Activated naive CD4-positive, alpha-beta T cell treated with anti-CD3 and anti-CD28 coated beads, Interleukin-2, amount 50 U/mL, for 72 hours (primary cell): ENCODE measurements around the gene TMCC1. TPM values are rescaled to one million over a fixed set of nuclear protein-coding genes. Genes with fewer than 3 reads are reported as not detected.
A peak's percentile ranks its signal among the peaks of the same experiment; 100 is the strongest.
"Not testable (repeated sequence)": the region's sequence is repeated elsewhere in the genome, so short reads cannot be mapped to it uniquely, and the experiment has no call there.

ENCODE experiments used
- ATAC-seq, 2 donors: fragments of 150-1000 bp; cut with Tn5 transposase; 2 replicates each; pipeline ENCODE4 v1.10.0; 2021; ENCODE audit warnings: mild to moderate bottlenecking in 2 of 2, moderate library complexity in 2 of 2
- DNase-seq, 2 donors: peaks; one replicate each; pipeline ENCODE4 v3.0.0; 2021 to 2022; ENCODE audit warnings: low spot score in 2 of 2
- H3K27ac Mint-ChIP-seq, 2 donors: one replicate each; pipeline ENCODE4 v1.8.0; 2022; ENCODE audit warnings: mild to moderate bottlenecking in 2 of 2, mixed read lengths in 2 of 2
- H3K36me3 Mint-ChIP-seq, 2 donors: one replicate each; pipeline ENCODE4 v1.8.0; 2022; ENCODE audit warnings: mixed read lengths in 2 of 2
- H3K9me3 Mint-ChIP-seq, 2 donors: one replicate each; pipeline ENCODE4 v1.8.0; 2022; ENCODE audit warnings: mixed read lengths in 2 of 2
- total RNA-seq, 2 donors: library from RNA; stranded (reverse); gene quantifications; one replicate each; pipeline ENCODE4 v1.2.3, GENCODE V29; 2022

The TMCC1 gene
- total RNA-seq, 2 donors from 2014 or later = 13.4 to 13.6 TPM

DNA sequence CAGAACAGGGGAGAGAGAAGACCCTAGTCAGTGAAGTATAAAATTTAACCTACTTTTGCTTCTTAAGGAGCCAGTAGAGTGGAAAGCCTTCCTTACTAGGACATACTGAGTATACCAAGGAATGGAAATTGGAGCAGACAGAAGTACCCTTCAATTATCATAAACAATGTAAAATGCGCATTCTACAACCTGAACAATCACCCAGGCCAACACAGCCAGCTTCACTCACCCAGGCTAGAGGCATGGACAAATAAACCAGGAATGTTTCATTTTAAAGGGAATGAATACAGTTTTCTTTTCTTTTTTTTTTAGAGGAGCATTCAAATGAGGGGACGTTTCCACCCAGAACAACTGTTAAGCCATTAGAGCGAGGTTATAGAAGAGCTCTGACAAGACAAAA is 245.1 kb downstream of the TMCC1 start:
- Mint-ChIP-seq H3K36me3 (no peaks in the 10 kb centered on the region), H3K27ac (no peak overlapping the region), H3K9me3 (no peaks in the 10 kb centered on the region)
- ATAC-seq (no peak), DNase-seq (no peak)

DNA sequence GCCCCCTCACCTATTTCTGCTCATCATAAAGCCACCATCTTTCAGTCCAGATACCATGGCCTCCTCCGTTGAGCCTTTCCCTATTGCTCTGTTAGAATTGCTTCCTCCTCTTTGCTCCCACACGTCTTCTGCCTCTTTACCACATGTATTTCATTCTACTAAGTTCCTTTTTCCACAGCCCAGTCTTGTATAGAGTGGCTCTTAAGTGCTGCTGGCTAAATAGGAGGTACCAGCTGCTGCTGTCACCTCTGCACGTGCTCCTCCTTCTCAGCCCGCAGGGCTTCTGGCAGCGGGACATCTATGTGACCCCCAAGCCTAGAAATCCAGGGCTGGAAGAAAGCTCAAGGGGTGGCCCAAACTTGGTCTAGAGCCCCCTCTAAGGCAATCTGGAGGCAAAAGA is 248.2 kb downstream of the TMCC1 start:
- Mint-ChIP-seq H3K27ac (no peak overlapping the region), H3K9me3 (no peaks in the 10 kb centered on the region), H3K36me3 (no peaks in the 10 kb centered on the region)
- ATAC-seq (no peak), DNase-seq (no peak)

DNA sequence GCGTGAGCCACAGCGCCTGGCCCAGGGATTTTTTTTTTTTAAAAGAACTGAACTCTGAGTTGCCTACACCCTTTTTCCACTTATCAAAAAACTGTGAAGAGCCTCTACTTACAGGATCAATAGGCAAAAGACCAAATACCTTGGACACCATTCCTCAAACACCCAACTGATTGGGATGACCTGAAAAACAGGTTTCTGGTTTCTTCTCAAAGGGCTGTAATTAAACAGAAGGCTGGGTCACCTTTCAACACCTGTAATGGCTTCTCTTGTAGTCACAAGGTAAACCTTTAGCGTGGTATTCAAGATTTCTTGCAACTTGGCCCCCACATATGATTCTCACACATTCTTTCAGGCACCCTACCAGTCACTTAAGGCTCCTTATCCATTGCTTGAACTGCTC is 248.7 kb downstream of the TMCC1 start:
- ATAC-seq (no peak), DNase-seq (no peak)
- no peak overlapping the region for H3K27ac Mint-ChIP-seq
- no peaks in the 10 kb centered on the region for H3K36me3 Mint-ChIP-seq
- no peaks in the 10 kb centered on the region for H3K9me3 Mint-ChIP-seq

DNA sequence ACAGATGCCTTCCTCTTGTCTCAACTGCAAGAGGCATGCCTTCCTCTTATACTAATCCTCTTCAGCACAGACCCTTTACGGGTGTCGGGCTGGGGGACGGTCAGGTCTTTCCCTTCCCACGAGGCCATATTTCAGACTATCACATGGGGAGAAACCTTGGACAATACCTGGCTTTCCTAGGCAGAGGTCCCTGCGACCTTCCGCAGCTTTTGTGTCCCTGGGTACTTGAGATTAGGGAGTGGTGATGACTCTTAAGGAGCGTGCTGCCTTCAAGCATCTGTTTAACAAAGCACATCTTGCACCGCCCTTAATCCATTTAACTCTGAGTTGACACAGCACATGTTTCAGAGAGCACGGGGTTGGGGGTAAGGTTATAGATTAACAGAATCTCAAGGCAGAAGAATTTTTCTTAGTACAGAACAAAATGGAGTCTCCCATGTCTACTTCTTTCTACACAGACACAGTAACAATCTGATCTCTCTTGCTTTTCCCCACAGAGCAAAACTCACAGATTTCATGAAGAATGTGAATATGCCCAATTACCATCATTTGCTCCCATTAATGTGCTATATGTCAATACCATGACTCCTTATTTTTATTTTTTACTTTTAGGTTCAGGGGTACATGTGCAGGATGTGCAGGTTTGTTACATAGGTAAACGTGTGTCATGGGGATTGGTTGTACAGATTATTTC is 251.8 kb downstream of the TMCC1 start:
- not testable (repeated sequence) for H3K36me3 Mint-ChIP-seq, DNase-seq, H3K27ac Mint-ChIP-seq, ATAC-seq, H3K9me3 Mint-ChIP-seq

DNA sequence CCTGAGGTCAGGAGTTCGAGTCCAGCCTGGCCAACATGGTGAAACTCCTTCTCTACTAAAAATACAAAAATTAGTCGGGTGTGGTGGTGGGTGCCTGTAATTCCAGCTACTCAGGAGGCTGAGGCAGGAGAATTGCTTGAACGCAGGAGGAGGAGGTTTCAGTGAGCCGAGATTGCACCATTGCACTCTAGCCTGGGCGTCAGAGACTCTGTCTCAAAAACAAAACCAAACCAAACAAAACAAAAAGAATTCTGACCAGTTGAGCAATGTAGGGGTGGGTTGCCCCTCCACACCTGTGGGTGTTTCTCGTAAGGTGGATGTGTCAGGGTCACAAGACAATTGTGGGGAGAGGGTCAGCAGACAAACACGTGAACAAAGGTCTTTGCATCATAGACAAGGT is 252.5 kb downstream of the TMCC1 start:
- H3K36me3 Mint-ChIP-seq, ATAC-seq, H3K27ac Mint-ChIP-seq, H3K9me3 Mint-ChIP-seq, DNase-seq: not testable (repeated sequence)

DNA sequence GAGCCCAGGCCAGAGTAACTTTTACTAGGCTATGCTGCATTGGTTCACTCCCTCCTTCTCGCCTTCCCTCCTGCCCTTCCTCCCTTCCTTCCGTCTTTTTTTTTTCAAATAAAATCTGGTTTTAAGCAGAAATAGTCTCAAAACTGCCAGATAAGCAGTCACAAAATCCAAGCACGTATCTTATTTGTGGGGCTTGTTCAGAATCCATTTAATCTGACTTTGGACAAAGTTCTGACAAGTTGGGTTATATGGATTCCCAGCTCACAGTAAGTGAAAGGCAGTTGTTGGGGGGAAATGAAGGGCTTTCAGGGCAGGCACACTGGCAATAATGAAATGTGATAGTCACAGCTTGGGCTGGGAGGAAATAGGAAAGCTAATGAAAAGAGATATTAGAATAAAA is 255.0 kb downstream of the TMCC1 start:
- Mint-ChIP-seq H3K27ac (no peak overlapping the region), H3K9me3 (no peaks in the 10 kb centered on the region), H3K36me3 (no peaks in the 10 kb centered on the region)
- ATAC-seq (no peak), DNase-seq (no peak)

DNA sequence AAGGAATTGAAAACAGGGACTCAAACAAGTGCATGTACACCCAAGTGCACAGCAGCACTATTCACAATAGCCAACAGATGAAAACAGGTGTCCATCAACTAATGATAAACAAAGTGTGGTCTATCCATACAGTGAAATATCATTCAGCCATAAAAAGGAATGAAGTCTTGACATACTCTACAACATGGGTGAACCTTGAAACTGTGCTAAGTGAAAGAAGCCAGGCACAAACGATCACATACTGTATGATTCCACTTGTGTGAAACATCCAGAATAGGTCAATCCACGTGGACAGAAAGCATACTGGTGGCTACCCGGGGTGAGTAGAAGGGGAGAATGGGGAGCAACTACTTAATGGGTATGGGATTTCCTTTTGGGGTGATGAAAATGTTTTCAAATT is 257.4 kb downstream of the TMCC1 start:
- H3K36me3 Mint-ChIP-seq = no peaks in the 10 kb centered on the region
- H3K27ac Mint-ChIP-seq = no peak overlapping the region
- ATAC-seq (no peak), DNase-seq (no peak)
- no peaks in the 10 kb centered on the region for H3K9me3 Mint-ChIP-seq

DNA sequence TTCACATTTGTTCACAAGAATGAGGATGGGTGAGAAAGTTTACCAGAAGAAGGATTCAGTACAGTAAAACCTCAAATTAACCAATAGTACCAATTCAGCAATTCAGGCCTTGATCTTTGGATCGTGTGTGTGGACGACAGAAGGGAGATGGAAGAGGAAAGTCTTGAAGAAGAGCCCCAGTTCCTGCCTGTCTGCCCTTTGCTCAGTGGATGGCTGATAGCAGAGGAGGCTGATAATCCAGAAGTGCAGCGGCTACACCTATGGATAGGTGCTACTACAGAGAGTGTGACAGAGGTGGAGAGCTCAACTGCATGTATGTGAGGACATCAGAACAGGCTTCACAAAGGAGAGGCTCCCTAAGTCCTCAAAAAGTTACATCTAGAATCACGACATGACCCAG is 257.9 kb downstream of the TMCC1 start:
- DNase-seq (no peak), ATAC-seq (no peak)
- Mint-ChIP-seq H3K9me3 (no peaks in the 10 kb centered on the region), H3K36me3 (no peaks in the 10 kb centered on the region), H3K27ac (no peak overlapping the region)

DNA sequence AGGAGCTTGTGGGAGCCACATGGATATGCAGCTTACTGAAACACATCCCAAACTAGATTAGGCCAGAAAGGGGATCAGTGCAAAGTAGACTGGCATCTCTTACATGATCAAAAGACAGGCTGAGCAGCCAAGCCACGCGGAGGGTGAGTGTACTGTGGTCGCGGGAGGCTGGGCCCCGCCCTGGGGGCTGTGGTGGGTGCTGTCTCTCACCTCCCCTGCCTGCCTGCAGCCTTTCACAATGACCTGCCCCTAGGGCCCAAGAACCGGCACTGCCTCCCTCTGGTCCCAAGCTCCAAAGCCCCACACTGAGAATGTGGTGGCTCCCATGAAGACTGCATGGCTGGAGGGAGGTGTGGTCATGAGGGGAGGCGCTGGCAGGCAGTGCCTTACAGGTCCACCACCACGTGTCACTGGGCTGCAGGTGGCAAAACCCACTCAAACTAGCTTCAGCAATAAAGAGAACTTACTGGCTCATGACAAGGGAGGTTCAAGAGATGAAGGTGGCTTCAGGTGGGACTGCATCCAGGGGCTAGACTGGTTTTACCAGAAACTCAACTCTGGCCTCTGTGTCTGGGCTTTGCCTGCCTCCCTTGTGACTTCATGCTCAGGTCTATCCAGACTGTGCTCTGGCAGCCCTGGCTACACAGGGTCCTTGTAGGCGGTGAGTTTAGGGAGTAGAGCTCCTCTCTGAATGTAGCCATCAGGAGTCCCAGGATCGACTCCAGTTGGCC is 259.6 kb downstream of the TMCC1 start:
- H3K36me3 Mint-ChIP-seq = no peaks in the 10 kb centered on the region
- ATAC-seq (no peak), DNase-seq (no peak)
- no peak overlapping the region for H3K27ac Mint-ChIP-seq
- no peaks in the 10 kb centered on the region for H3K9me3 Mint-ChIP-seq

DNA sequence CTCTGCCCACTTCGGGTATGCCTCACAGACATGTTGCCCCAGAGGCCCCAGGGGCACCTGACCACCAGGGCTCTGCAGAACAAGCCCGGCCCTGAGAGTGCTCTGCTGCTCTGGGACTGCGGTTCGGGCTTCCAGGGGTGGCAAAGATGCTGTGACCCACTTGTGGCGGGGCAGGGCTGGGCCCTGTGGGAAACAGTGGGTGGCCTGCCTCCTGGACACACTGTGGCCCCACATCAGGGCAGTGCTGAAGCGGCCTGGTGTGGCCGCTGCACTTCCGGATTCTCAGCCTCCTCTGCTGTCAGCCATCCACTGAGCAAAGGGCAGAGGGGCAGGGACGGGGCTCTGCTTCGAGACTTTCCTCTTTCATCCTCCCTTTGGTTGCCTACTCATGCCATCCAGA is 260.5 kb downstream of the TMCC1 start:
- ATAC-seq (no peak), DNase-seq (no peak)
- Mint-ChIP-seq H3K36me3 (no peaks in the 10 kb centered on the region), H3K27ac (no peak overlapping the region), H3K9me3 (no peaks in the 10 kb centered on the region)

DNA sequence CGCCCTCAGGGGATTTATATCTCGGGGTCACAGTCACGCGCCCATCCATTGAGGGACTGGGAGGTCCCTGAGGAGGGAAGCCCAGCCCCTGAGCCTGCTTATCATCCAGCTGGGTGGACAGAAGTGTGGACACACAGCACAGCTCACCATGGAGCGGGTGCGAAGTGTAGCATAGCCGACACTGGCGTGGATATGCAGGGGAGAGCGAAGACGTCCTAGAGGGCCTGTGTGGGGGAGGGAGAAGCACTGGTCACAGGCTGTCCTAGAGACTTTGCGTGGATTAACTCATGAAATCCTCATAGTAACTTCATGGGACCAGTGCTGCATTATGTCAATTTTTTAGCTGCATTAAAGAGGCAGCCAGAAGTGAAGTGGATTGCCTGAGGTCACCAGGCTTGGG is 261.0 kb downstream of the TMCC1 start:
- Mint-ChIP-seq H3K9me3 (no peaks in the 10 kb centered on the region), H3K27ac (no peak overlapping the region), H3K36me3 (no peaks in the 10 kb centered on the region)
- ATAC-seq (no peak), DNase-seq (no peak)

DNA sequence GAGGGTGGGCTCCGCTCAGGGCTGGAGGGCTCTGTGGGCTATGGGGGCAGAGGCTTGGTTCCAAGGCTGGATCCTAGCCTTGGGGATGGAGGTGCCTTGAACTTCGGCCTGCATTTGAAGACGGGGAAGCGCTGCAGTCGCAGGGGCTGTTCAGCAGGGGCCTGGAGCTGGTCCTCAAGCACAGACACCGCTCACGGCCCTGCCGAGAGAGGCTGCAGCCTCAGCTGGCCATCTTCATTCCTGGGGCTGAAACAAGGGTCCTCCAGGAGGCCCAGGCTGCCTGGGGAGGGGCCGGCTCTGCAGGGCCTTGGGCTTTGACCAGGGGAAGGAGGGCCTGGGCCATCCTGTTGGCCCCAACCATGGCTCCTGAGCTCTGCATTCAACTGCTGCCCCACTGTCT is 261.5 kb downstream of the TMCC1 start:
- Mint-ChIP-seq H3K27ac (no peak overlapping the region), H3K36me3 (no peaks in the 10 kb centered on the region), H3K9me3 (no peaks in the 10 kb centered on the region)
- no peak for DNase-seq
- ATAC-seq = no peak

DNA sequence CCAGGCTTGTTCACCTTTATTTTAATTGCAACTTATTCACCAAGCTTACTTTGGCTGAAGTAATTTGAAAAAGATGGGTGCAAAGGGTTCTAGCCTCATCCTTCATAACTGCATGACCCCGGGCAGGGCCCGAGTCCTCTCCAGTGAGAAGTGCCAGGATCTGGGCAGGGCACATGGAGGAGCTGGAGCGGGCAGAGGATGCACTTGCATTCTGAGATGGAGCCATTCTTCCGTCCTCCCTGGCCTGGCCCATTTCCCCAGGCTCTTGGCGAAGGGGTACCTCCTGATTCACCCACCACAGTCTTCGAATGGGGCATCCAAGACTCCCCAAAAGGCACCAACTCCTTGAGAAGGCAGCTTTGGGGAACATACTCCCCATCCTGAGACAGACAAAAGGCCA is 264.5 kb downstream of the TMCC1 start:
- Mint-ChIP-seq H3K27ac (no peak overlapping the region), H3K9me3 (no peaks in the 10 kb centered on the region), H3K36me3 (no peaks in the 10 kb centered on the region)
- ATAC-seq = no peak
- DNase-seq = no peak

DNA sequence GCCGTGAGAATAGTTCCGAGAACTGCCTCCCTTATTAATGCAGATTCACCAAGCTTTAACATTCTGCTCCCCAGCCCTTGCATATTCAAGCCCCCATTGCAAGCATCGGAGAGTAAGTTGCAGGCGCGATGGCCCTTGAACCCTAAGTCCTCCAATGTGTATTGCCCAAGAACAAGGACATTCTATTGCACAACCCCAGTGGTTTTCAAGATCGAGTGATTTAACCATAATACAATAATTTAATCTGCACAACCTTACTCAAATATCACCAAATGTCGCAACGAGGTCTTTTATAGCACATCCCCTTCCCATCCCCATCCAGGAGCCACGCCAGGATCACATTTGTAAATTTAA is 265.4 kb downstream of the TMCC1 start:
- ATAC-seq = no peak
- Mint-ChIP-seq H3K27ac (peak overlapping the region in 1 of 2 donors; percentile 71), H3K9me3 (no peaks in the 10 kb centered on the region), H3K36me3 (no peaks in the 10 kb centered on the region)
- DNase-seq = no peak

DNA sequence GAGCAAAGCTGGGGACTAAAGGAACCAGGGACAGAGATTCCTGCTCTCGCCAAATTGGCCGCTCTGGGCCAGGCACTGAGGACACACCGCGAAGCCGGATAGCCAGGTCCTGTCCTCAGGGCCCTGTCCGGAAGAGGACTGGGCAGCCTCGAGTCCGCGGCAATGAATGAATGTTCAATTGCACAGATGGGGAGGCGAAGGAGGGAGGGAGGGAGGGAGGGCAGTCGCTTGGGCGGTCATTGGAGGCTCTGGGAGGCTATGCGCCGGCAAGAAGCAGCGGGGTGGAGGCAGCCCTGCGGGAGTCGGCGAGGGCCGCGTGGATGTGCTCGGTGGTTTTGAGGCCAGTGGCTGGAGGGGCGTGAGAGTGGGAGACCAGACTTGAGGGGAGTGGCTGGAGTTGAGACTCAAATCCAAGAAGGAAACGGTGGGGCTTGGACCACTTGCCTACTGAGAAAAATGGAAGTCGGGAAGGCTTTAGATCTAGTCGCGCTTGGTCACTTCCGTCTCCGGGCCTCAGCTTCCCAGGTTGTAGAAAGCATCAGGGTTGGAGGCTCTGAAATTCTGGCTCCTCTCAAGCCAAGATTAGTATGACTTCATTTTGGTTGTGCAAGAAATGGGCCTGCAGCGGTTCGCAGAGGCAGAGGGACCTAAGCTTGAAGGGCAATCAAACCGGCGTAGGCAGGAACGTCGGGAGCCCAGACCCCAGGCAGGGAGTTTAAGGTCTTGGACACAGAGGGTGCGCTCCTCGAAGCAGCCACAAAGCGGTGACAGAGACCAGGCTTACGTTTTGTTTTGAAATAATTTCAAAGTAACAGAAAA is 266.0 kb downstream of the TMCC1 start:
- DNase-seq (peak in 1 of 2 donors; percentile 62), ATAC-seq (peak; percentile 49 to 69)
- no peaks in the 10 kb centered on the region for H3K9me3 Mint-ChIP-seq
- H3K27ac Mint-ChIP-seq = peak overlapping the region; percentile 55 to 71
- no peaks in the 10 kb centered on the region for H3K36me3 Mint-ChIP-seq

DNA sequence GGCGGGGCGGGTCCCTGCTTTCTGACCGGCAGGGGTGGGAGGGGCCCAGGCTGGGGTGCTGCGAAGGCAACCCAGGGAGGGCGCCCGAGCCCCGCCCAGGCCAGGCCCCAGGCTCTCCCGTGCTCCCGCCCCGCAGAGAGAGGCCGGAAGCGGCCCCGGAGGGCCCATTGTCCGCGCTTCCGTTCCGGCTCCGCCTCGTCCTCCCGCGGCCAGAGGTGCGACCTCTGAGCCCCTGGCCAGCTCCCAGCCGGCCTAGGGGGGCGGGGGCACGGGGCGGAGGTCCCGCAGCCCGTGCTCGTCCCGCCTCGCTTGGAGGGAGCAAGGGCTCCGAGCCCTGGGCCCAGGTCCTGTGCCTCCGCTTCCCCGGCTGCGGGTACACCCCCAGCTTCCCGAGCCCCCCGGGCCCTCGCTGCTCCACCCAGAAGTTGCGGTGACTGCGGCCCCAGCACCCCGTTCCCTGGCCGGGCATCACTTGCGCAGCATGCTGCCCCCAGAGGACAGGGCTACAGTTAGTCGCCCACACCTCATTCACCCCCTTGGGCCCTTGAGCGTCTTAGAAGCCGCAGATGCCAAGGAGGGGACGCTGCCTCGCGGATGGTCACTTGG is 266.7 kb downstream of the TMCC1 start:
- H3K9me3 Mint-ChIP-seq = no peaks in the 10 kb centered on the region
- no peaks in the 10 kb centered on the region for H3K36me3 Mint-ChIP-seq
- ATAC-seq (peak; percentile 95 to 96), DNase-seq (peak; percentile 81 to 84)
- H3K27ac Mint-ChIP-seq = peak overlapping the region; percentile 55 to 71
